ENCODE results near the gene KIF26A.

The KIF26A gene

GRCh38 chr14:104135904-104136471, 2.4 kb upstream of the KIF26A start:
- no peak for DNase-seq (ENCODE audit: extremely low read depth, insufficient read length)
- H3K36me3 ChIP-seq (ENCODE audit: control insufficient read depth, insufficient read depth, low read length): no peaks in the 10 kb centered on the region

GRCh38 chr14:104136472-104137296, 1.7 kb upstream of the KIF26A start:
- H3K36me3 ChIP-seq (ENCODE audit: control insufficient read depth, insufficient read depth, low read length): no peaks in the 10 kb centered on the region
- peaks cover 2% of the 10 kb centered on the region for H3K27me3 ChIP-seq (replicated peaks; ENCODE audit: control insufficient read depth, insufficient read depth, low read length)
- H3K4me3 ChIP-seq (replicated peaks; ENCODE audit: low read depth, low read length): no peak overlapping the region
- TF ChIP-seq CTCF (IDR thresholded peaks at IDR 0.05; ENCODE audit: insufficient read depth, low read length, poor library complexity, severe bottlenecking): no peak
- no peak for DNase-seq (ENCODE audit: extremely low read depth, insufficient read length)

More at GRCh38 chr14:104135904-104136471, 2.4 kb upstream of the KIF26A start:
- Histone ChIP-seq H3K27me3 (replicated peaks; ENCODE audit: control insufficient read depth, insufficient read depth, low read length) (peaks cover 2% of the 10 kb centered on the region; the same call in 1 of the 2 replicates), H3K4me3 (replicated peaks; ENCODE audit: low read depth, low read length) (no peak overlapping the region)
- no peak for TF ChIP-seq CTCF (IDR thresholded peaks at IDR 0.05; ENCODE audit: insufficient read depth, low read length, poor library complexity, severe bottlenecking)

GRCh38 chr14:104137297-104138097, 890 bp upstream of the KIF26A start:
- Histone ChIP-seq H3K27me3 (replicated peaks; ENCODE audit: control insufficient read depth, insufficient read depth, low read length) (peaks cover 2% of the 10 kb centered on the region), H3K4me3 (replicated peaks; ENCODE audit: low read depth, low read length) (peak overlapping the region; percentile 22; the same call in 1 of the 2 replicates), H3K36me3 (ENCODE audit: control insufficient read depth, insufficient read depth, low read length) (no peaks in the 10 kb centered on the region)
- peak; percentile 66 for DNase-seq (ENCODE audit: extremely low read depth, insufficient read length)
- TF ChIP-seq CTCF (IDR thresholded peaks at IDR 0.05; ENCODE audit: insufficient read depth, low read length, poor library complexity, severe bottlenecking): peak; percentile 52

- no peak for TF ChIP-seq CTCF (IDR thresholded peaks at IDR 0.05; ENCODE audit: insufficient read depth, low read length, poor library complexity, severe bottlenecking)
- no peak overlapping the region for H3K4me3 ChIP-seq (replicated peaks; ENCODE audit: low read depth, low read length)
- H3K36me3 ChIP-seq (ENCODE audit: control insufficient read depth, insufficient read depth, low read length): no peaks in the 10 kb centered on the region
- peaks cover 2% of the 10 kb centered on the region for H3K27me3 ChIP-seq (replicated peaks; ENCODE audit: control insufficient read depth, insufficient read depth, low read length)
- DNase-seq (ENCODE audit: extremely low read depth, insufficient read length): no peak
Measured at GRCh38 chr14:104138718-104139459, 502 bp downstream of the KIF26A start.

- no peaks in the 10 kb centered on the region for H3K36me3 ChIP-seq (ENCODE audit: control insufficient read depth, insufficient read depth, low read length)
- no peak for TF ChIP-seq CTCF (IDR thresholded peaks at IDR 0.05; ENCODE audit: insufficient read depth, low read length, poor library complexity, severe bottlenecking)
- H3K4me3 ChIP-seq (replicated peaks; ENCODE audit: low read depth, low read length): no peak overlapping the region
- H3K27me3 ChIP-seq (replicated peaks; ENCODE audit: control insufficient read depth, insufficient read depth, low read length): peaks cover 2% of the 10 kb centered on the region
- no peak for DNase-seq (ENCODE audit: extremely low read depth, insufficient read length)
Measured at GRCh38 chr14:104139460-104140212, 1.2 kb downstream of the KIF26A start.
